GM20000 (cell line): ENCODE measurements around the gene TSHZ2.
"Not testable (repeated sequence)": the region's sequence is repeated elsewhere in the genome, so short reads cannot be mapped to it uniquely, and the experiment has no call there.

ENCODE experiments used
- DNase-seq: peaks from one replicate; pipeline ENCODE4 v3.0.0; 2012; ENCODE audit warnings: low spot score
- TF ChIP-seq, protein P1 (sequence below): IDR thresholded peaks from 2 replicates; pipeline ENCODE4 v1.5.1; 2012; ENCODE audit warnings: mild to moderate bottlenecking, control low read depth; ENCODE audit errors: extremely low read depth, missing control alignments

TSHZ2 gene

GRCh38 chr20:53500651-53501050 is 528.5 kb downstream of the TSHZ2 start:
- DNase-seq, result no peak
- TF ChIP-seq, protein P1, sequence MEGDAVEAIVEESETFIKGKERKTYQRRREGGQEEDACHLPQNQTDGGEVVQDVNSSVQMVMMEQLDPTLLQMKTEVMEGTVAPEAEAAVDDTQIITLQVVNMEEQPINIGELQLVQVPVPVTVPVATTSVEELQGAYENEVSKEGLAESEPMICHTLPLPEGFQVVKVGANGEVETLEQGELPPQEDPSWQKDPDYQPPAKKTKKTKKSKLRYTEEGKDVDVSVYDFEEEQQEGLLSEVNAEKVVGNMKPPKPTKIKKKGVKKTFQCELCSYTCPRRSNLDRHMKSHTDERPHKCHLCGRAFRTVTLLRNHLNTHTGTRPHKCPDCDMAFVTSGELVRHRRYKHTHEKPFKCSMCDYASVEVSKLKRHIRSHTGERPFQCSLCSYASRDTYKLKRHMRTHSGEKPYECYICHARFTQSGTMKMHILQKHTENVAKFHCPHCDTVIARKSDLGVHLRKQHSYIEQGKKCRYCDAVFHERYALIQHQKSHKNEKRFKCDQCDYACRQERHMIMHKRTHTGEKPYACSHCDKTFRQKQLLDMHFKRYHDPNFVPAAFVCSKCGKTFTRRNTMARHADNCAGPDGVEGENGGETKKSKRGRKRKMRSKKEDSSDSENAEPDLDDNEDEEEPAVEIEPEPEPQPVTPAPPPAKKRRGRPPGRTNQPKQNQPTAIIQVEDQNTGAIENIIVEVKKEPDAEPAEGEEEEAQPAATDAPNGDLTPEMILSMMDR, result no peak

DNA sequence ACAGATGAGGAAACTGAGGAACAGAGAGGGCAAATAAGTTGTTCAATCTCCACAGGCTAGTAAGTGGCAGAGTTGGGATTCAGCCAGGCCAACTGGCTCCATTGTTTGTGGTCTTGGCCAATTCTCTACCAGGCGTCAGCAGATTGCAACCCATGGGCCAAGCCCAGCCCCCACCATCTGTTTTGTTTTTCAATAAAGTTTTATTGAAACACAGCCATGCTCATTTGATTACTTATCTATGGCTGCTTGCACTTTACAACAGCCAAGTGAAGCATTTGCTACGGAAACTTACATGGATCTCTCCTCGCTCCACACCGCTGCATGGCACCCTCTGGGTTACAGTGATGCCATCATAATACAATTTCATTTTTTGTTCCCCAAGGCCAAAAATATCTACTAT is 530.7 kb downstream of the TSHZ2 start:
- TF ChIP-seq, protein P1, result no peak

GRCh38 chr20:53503517-53503919 is 531.4 kb downstream of the TSHZ2 start:
- TF ChIP-seq, protein P1, result no peak
- DNase-seq, result no peak

More for the DNA sequence above, 530.7 kb downstream of the TSHZ2 start:
- DNase-seq, result no peak

DNA sequence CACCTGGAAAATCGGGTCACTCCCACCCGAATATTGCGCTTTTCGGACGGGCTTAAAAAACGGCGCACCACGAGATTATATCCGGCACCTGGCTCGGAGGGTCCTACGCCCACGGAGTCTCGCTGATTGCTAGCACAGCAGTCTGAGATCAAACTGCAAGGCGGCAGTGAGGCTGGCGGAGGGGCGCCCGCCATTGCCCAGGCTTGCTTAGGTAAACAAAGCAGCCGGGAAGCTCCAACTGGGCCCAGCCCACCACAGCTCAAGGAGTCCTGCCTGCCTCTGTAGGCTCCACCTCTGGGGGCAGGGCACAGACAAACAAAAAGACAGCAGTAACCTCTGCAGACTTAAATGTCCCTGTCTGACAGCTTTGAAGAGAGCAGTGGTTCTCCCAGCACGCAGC is 531.9 kb downstream of the TSHZ2 start:
- DNase-seq, result not testable (repeated sequence)

GRCh38 chr20:53510262-53510661 is 538.1 kb downstream of the TSHZ2 start:
- TF ChIP-seq, protein P1, result no peak
- DNase-seq, result no peak

DNA sequence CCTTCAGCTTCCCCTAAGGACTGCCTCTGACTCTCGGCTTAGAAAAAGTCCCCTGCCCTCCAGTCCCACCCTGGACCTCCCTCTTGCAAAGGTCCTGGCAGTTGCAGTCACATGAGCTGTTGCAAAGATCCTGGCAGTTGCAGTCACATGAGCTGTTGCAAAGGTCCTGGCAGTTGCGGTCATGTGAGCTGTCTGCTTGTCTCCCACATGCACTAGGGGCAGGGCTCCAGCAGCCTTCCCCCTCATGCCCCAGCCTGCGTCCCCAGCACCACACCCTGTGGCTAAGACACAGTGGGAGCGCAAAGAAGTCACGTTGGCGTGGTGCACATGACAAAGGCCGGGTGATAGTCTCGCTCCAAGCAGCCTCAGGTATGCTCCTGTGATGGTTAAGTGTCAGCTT is 538.5 kb downstream of the TSHZ2 start:
- DNase-seq, result no peak
- TF ChIP-seq, protein P1, result no peak

GRCh38 chr20:53512076-53512475 is 539.9 kb downstream of the TSHZ2 start:
- TF ChIP-seq, protein P1, result no peak

GRCh38 chr20:53513168-53513488 is 541.0 kb downstream of the TSHZ2 start:
- TF ChIP-seq, protein P1, result no peak
- DNase-seq, result no peak

More at GRCh38 chr20:53512076-53512475, 539.9 kb downstream of the TSHZ2 start:
- no peak for DNase-seq
